Coronary artery (tissue), 2 donors: ENCODE measurements around the gene ADAMTS12.

Experiments
- DNase-seq: peaks from one replicate; pipeline ENCODE4 v3.0.0-alpha.2; 2017; ENCODE audit warnings: low spot score
- H3K27ac ChIP-seq, 2 donors: fragments of 200-600 bp; sonication (generic); one replicate each; pipeline ENCODE4 v1.5.1; 2016 to 2019
- H3K4me3 ChIP-seq: fragments of 200-600 bp; sonication (generic); 2 replicates; pipeline ENCODE4 v1.5.1; 2016; ENCODE audit warnings: mild to moderate bottlenecking, moderate library complexity
- TF ChIP-seq, protein P1 (sequence below): fragments of 200-600 bp; sonication (generic); IDR thresholded peaks from one replicate; pipeline ENCODE4 v1.5.1; 2019; ENCODE audit warnings: antibody characterized with exemption

The ADAMTS12 gene

GRCh38 chr5:33595303-33595702 lies 296.5 kb downstream of the ADAMTS12 start:
- no peak for DNase-seq
- TF ChIP-seq, protein P1, sequence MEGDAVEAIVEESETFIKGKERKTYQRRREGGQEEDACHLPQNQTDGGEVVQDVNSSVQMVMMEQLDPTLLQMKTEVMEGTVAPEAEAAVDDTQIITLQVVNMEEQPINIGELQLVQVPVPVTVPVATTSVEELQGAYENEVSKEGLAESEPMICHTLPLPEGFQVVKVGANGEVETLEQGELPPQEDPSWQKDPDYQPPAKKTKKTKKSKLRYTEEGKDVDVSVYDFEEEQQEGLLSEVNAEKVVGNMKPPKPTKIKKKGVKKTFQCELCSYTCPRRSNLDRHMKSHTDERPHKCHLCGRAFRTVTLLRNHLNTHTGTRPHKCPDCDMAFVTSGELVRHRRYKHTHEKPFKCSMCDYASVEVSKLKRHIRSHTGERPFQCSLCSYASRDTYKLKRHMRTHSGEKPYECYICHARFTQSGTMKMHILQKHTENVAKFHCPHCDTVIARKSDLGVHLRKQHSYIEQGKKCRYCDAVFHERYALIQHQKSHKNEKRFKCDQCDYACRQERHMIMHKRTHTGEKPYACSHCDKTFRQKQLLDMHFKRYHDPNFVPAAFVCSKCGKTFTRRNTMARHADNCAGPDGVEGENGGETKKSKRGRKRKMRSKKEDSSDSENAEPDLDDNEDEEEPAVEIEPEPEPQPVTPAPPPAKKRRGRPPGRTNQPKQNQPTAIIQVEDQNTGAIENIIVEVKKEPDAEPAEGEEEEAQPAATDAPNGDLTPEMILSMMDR: no peak
- no peak overlapping the region for H3K27ac ChIP-seq
- H3K4me3 ChIP-seq: no peak overlapping the region

GRCh38 chr5:33594006-33594405 lies 297.8 kb downstream of the ADAMTS12 start:
- no peak overlapping the region for H3K4me3 ChIP-seq

GRCh38 chr5:33592245-33592644 lies 299.5 kb downstream of the ADAMTS12 start:
- Histone ChIP-seq H3K4me3 (no peak overlapping the region), H3K27ac (no peak overlapping the region)
- no peak for DNase-seq
- TF ChIP-seq, protein P1: no peak

More at GRCh38 chr5:33594006-33594405, 297.8 kb downstream of the ADAMTS12 start:
- no peak for DNase-seq
- TF ChIP-seq, protein P1: no peak
- no peak overlapping the region for H3K27ac ChIP-seq

DNA sequence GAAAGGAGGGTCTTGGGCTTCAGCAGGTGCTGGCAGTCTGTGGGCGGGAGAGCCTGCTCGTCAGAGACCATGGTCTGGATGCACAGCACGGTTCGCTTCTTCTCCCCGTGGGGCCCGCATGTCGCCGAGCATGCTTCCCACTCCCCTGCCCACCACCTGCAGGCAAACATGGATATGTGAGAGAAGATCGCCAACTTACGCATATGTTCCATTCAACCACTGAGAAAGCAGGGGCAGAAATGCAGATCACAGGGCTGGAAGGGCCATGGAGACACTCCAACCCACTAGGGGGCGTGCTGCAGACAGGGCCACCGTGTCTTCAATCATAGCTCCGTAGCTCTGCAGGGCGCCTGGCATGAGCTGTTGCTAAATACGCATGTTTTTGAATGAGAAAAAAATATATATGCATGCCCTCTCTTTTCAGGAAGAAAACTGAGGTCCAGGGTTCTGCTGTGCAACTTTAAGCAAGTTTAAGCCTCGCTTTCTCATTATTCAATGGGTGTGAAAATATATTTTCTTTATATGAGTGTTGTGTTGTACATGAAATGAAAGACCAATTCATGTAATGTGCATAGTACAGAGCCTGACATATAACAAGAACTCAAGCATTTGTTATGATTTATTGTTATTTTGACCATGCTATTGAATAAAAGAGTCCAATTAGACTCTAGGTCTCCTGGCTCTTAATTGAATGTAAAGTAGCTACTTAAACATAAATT lies 303.0 kb downstream of the ADAMTS12 start:
- DNase-seq: no peak
- TF ChIP-seq, protein P1: no peak
- Histone ChIP-seq H3K4me3 (no peak overlapping the region), H3K27ac (no peak overlapping the region)

GRCh38 chr5:33583332-33583731 lies 308.5 kb downstream of the ADAMTS12 start:
- TF ChIP-seq, protein P1: no peak
- no peak for DNase-seq
- Histone ChIP-seq H3K4me3 (no peak overlapping the region), H3K27ac (no peak overlapping the region)

- no peak overlapping the region for H3K4me3 ChIP-seq
- TF ChIP-seq, protein P1: no peak
Measured at GRCh38 chr5:33582417-33582816, 309.4 kb downstream of the ADAMTS12 start.

GRCh38 chr5:33579789-33580188 lies 312.0 kb downstream of the ADAMTS12 start:
- no peak overlapping the region for H3K4me3 ChIP-seq
- H3K27ac ChIP-seq: no peak overlapping the region
- no peak for DNase-seq
- TF ChIP-seq, protein P1: no peak

More at GRCh38 chr5:33582417-33582816, 309.4 kb downstream of the ADAMTS12 start:
- H3K27ac ChIP-seq: no peak overlapping the region
- no peak for DNase-seq
